Nephron progenitor cell (in vitro differentiated cells): Measurements from ENCODE around the gene IRX2.

Experiments used
- DNase-seq: peaks from one replicate; pipeline ENCODE4 v3.0.0; 2021
- H3K27ac Mint-ChIP-seq: 2 replicates; pipeline ENCODE4 v1.8.0; 2021; ENCODE audit warnings: mild to moderate bottlenecking, moderate library complexity, mixed read lengths
- H3K27me3 Mint-ChIP-seq: 2 replicates; pipeline ENCODE4 v1.8.0; 2021; ENCODE audit warnings: mild to moderate bottlenecking, low read depth, mixed read lengths; ENCODE audit not compliant: poor library complexity
- H3K36me3 Mint-ChIP-seq: 2 replicates; pipeline ENCODE4 v1.8.0; 2021; ENCODE audit warnings: low read depth, mixed read lengths
- H3K4me1 Mint-ChIP-seq: 2 replicates; pipeline ENCODE4 v1.8.0; 2021; ENCODE audit warnings: mixed read lengths
- H3K4me3 Mint-ChIP-seq: 2 replicates; pipeline ENCODE4 v1.8.0; 2021; ENCODE audit warnings: mild to moderate bottlenecking, moderate library complexity, mixed read lengths
- H3K9me3 Mint-ChIP-seq: 2 replicates; pipeline ENCODE4 v1.8.0; 2021; ENCODE audit warnings: mild to moderate bottlenecking, moderate library complexity, mixed read lengths
- TF ChIP-seq, protein P1 (sequence below): fragments of 200-600 bp; sonication (generic); IDR thresholded peaks from 2 replicates; pipeline ENCODE4 v1.5.0; 2021; ENCODE audit warnings: antibody characterized with exemption

Gene IRX2

DNA sequence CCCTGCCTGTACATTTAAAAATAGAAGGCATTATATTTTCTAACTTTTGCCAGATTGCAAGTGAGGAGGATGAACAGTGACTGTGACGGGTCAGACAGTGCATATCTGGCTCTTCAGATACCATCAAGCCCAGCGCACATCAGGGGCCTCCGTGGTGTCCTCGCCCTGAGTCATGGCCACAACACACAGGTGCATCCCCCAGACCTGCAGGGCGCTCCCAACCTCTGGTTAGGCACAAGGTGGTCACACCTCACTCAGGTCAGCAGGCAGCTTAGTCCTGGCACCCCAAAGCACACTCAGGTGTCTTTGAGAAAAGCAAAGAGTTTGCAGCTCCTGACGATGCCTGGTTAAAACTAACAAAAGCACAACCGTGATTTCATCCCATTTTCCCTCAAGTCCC, 28.6 kb downstream of the IRX2 start:
- peaks cover 4% of the 10 kb centered on the region for H3K4me1 Mint-ChIP-seq
- H3K27me3 Mint-ChIP-seq, result peaks cover 45% of the 10 kb centered on the region
- no peaks in the 10 kb centered on the region for H3K36me3 Mint-ChIP-seq
- no peak overlapping the region for H3K4me3 Mint-ChIP-seq
- TF ChIP-seq, protein P1, sequence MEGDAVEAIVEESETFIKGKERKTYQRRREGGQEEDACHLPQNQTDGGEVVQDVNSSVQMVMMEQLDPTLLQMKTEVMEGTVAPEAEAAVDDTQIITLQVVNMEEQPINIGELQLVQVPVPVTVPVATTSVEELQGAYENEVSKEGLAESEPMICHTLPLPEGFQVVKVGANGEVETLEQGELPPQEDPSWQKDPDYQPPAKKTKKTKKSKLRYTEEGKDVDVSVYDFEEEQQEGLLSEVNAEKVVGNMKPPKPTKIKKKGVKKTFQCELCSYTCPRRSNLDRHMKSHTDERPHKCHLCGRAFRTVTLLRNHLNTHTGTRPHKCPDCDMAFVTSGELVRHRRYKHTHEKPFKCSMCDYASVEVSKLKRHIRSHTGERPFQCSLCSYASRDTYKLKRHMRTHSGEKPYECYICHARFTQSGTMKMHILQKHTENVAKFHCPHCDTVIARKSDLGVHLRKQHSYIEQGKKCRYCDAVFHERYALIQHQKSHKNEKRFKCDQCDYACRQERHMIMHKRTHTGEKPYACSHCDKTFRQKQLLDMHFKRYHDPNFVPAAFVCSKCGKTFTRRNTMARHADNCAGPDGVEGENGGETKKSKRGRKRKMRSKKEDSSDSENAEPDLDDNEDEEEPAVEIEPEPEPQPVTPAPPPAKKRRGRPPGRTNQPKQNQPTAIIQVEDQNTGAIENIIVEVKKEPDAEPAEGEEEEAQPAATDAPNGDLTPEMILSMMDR, result no peak
- H3K9me3 Mint-ChIP-seq, result no peaks in the 10 kb centered on the region
- no peak for DNase-seq
- no peak overlapping the region for H3K27ac Mint-ChIP-seq

DNA sequence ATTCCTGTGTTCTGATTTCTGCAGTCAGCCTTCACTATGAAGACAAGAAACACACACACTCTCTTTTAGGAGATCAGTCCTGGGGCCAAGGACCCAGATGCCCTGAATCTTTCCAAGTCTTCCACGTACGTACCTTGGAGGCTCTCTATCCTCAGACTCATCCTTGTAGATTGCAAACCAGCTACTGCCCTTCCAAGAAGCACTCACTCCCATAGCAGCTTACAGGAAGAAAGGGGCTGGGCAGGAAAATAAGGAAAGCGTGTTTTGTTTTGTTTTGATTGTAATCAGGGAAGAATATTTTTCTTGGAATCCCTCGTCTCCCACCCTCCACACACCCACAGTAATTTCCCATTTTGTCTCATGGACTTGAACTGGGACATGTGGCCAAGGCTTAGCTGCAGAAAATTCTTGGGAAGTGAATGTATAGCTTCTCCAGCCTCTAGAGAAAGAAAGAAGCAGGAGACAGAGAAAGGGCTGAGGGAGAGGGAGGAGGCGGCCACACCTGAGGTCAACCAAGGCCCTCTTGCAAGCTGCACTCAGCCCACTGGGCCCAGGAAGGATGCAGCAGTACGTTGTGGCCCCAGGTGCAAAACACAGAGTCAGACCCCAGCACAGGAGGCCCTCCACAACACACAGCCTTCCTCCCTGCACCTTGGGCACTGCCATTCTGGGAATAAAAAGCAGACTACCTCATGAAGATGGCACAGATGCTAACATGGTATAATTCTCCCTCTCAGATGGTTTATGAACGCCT, 29.9 kb downstream of the IRX2 start:
- Mint-ChIP-seq H3K4me3 (no peak overlapping the region), H3K4me1 (peaks cover 6% of the 10 kb centered on the region), H3K27ac (no peak overlapping the region), H3K36me3 (no peaks in the 10 kb centered on the region), H3K27me3 (peaks cover 47% of the 10 kb centered on the region), H3K9me3 (no peaks in the 10 kb centered on the region)
- DNase-seq, result no peak
- TF ChIP-seq, protein P1, result no peak

DNA sequence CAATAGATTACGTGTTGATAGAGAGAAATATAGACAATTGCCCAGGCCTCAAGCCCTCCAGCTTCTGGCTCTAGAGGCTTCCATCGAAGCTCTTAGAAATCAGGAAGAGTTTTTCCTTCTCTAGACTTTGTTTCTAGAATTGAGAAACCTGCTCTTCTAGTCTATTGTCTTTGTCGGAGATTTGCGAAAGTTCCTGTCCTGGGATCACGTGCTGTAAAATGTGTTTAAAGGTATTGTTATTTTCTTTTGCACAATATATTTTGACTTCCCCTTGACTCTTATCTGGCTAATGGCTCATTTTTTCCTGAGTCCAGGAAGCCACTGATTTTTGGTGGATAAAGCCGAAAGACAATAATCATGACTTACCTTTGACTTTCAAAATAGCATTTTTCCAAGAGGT, 32.1 kb downstream of the IRX2 start:
- no peak for DNase-seq
- Mint-ChIP-seq H3K9me3 (no peaks in the 10 kb centered on the region), H3K36me3 (no peaks in the 10 kb centered on the region), H3K4me1 (peaks cover 6% of the 10 kb centered on the region), H3K27me3 (peaks cover 38% of the 10 kb centered on the region), H3K4me3 (no peak overlapping the region), H3K27ac (no peak overlapping the region)
- TF ChIP-seq, protein P1, result no peak

DNA sequence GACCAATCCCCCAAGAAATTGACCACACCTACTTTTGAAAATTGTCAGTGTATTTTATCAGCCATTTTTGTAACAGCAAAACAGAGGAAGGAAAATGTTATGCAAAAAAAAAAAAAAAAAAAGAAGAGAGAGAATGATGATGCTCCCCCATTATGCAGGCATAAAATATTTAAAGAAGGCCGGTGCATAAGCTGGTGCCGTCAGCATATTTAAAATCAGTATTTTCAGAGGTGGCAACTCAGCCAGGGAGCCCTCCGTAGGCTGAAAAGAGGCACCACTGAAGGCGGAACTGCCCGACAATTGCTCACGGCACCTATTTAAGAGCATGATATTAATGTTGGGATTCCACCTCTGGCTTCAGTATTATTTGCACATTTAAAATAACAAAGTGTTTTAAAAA, 33.4 kb downstream of the IRX2 start:
- no peak for DNase-seq
- Mint-ChIP-seq H3K4me3 (no peak overlapping the region), H3K27ac (no peak overlapping the region), H3K27me3 (peaks cover 32% of the 10 kb centered on the region), H3K9me3 (no peaks in the 10 kb centered on the region), H3K4me1 (peaks cover 6% of the 10 kb centered on the region), H3K36me3 (no peaks in the 10 kb centered on the region)
- TF ChIP-seq, protein P1, result no peak

DNA sequence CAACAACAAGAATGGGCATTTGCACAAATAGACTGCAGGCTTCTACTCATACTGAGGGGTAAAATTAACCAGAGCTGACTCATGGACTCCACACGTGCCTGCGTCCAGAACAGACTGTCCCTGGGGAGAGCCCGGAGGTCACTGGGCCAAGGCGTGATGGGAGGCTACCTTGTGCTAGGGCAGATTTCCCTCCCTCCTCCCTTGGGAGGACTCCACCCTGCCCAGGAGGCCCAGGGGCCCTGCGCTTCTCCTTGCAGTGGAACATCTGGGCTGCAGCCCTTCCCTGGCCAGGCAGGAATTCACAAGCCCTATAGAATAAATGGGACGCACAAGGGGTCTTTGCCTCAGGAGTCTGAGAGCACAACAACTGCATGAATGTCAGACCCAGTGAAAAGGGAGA, 35.6 kb downstream of the IRX2 start:
- Mint-ChIP-seq H3K27me3 (peaks cover 40% of the 10 kb centered on the region), H3K4me1 (peaks cover 6% of the 10 kb centered on the region), H3K27ac (no peak overlapping the region), H3K9me3 (no peaks in the 10 kb centered on the region), H3K36me3 (no peaks in the 10 kb centered on the region), H3K4me3 (no peak overlapping the region)
- TF ChIP-seq, protein P1, result no peak
- no peak for DNase-seq

DNA sequence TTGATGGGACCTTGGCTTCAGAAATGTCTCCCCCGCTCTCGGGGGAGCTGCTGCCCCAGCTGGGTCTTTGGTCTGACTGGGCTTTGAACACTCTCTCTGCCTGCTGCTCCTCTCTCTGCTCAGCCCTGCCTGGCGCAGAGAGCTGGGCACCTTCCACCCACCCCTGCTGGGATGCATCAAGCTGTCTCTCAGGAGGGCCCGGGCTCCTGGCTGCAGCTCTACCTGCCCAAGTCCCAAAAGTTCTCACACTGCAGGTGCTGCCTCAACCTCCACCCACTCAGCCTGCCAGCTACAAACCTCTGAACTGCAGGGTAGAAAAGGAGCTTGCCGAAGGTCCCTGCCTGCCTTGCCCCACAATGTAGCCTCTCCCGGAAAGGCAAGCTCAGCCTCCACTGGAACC, 36.7 kb downstream of the IRX2 start:
- no peak overlapping the region for H3K4me3 Mint-ChIP-seq
- DNase-seq, result no peak
- H3K9me3 Mint-ChIP-seq, result no peaks in the 10 kb centered on the region
- peaks cover 35% of the 10 kb centered on the region for H3K27me3 Mint-ChIP-seq
- H3K27ac Mint-ChIP-seq, result no peak overlapping the region
- H3K36me3 Mint-ChIP-seq, result no peaks in the 10 kb centered on the region
- TF ChIP-seq, protein P1, result no peak
- H3K4me1 Mint-ChIP-seq, result peaks cover 6% of the 10 kb centered on the region
